Mesenchymal stem cell (in vitro differentiated cells and primary cell): Measurements from ENCODE around the gene DEPDC4. TPM values are rescaled to one million over a fixed set of nuclear protein-coding genes. Genes with fewer than 3 reads are reported as not detected.
A peak's percentile ranks its signal among the peaks of the same experiment; 100 is the strongest.
"Not testable (repeated sequence)": the region's sequence is repeated elsewhere in the genome, so short reads cannot be mapped to it uniquely, and the experiment has no call there.

Source experiments
- DNase-seq: peaks from one replicate; pipeline ENCODE4 v3.0.0-alpha.2; 2013
- H2AFZ ChIP-seq: one replicate; pipeline ENCODE4 v1.6.1; 2013; ENCODE audit warnings: low read depth, mild to moderate bottlenecking, control low read depth, inconsistent platforms, low read length, moderate library complexity
- H2AK5ac ChIP-seq: 2 replicates; pipeline ENCODE4 v1.6.1; 2013; ENCODE audit warnings: low read length, moderate library complexity, mild to moderate bottlenecking, inconsistent platforms; ENCODE audit not compliant: severe bottlenecking
- H2BK120ac ChIP-seq: one replicate; pipeline ENCODE4 v1.6.1; 2013; ENCODE audit warnings: low read depth, mild to moderate bottlenecking, inconsistent platforms, low read length, moderate library complexity
- H2BK12ac ChIP-seq, 2 experiments: one replicate each; pipeline ENCODE4 v1.6.1; 2013; ENCODE audit warnings: inconsistent platforms in 2 of 2, low read length in 2 of 2, mild to moderate bottlenecking in 2 of 2, moderate library complexity in 2 of 2, control low read depth in 1 of 2
- H2BK15ac ChIP-seq: one replicate; pipeline ENCODE4 v1.6.1; 2013; ENCODE audit warnings: mild to moderate bottlenecking, low read depth, inconsistent platforms; ENCODE audit not compliant: poor library complexity, severe bottlenecking
- H2BK5ac ChIP-seq: 2 replicates; pipeline ENCODE4 v1.6.1; 2013; ENCODE audit warnings: low read depth, mild to moderate bottlenecking, low read length, control low read depth, inconsistent platforms; ENCODE audit not compliant: poor library complexity, severe bottlenecking
- H3K14ac ChIP-seq, 2 experiments: one replicate each; pipeline ENCODE4 v1.6.1; 2013; ENCODE audit warnings: inconsistent platforms in 2 of 2, low read length in 2 of 2, control low read depth in 1 of 2, mild to moderate bottlenecking in 1 of 2, moderate library complexity in 1 of 2
- H3K18ac ChIP-seq, 2 experiments: one replicate each; pipeline ENCODE4 v1.6.1; 2013; ENCODE audit warnings: inconsistent platforms in 2 of 2, low read length in 2 of 2, control low read depth in 1 of 2, low read depth in 1 of 2, mild to moderate bottlenecking in 1 of 2
- H3K23ac ChIP-seq, 2 experiments: one replicate each; pipeline ENCODE4 v1.6.1; 2013; ENCODE audit warnings: inconsistent platforms in 2 of 2, low read length in 2 of 2, mild to moderate bottlenecking in 2 of 2, moderate library complexity in 2 of 2, control low read depth in 1 of 2
- H3K27ac ChIP-seq: 2 replicates; pipeline ENCODE4 v1.5.1; 2013; ENCODE audit warnings: mild to moderate bottlenecking, moderate library complexity, low read length, control low read depth, inconsistent platforms; ENCODE audit not compliant: poor library complexity, severe bottlenecking
- H3K27me3 ChIP-seq, 2 experiments: 2 replicates each; pipeline versions ENCODE4 v1.6.1 to v1.7.0; 2013; ENCODE audit warnings: low read length in 2 of 2, mild to moderate bottlenecking in 2 of 2, moderate library complexity in 2 of 2, control low read depth in 1 of 2, inconsistent platforms in 1 of 2; ENCODE audit not compliant: control insufficient read depth in 1 of 2, insufficient read depth in 1 of 2
- H3K36me3 ChIP-seq, 2 experiments: 2 replicates each; pipeline versions ENCODE4 v1.6.1 to v1.7.0; 2013; ENCODE audit warnings: low read length in 2 of 2, control low read depth in 1 of 2, inconsistent platforms in 1 of 2, low read depth in 1 of 2, mild to moderate bottlenecking in 1 of 2; ENCODE audit not compliant: insufficient read depth in 2 of 2, control insufficient read depth in 1 of 2
- H3K4ac ChIP-seq, 2 experiments: one replicate each; pipeline ENCODE4 v1.6.1; 2013; ENCODE audit warnings: inconsistent platforms in 2 of 2, low read length in 2 of 2, mild to moderate bottlenecking in 2 of 2, moderate library complexity in 2 of 2, control low read depth in 1 of 2, low read depth in 1 of 2
- H3K4me1 ChIP-seq: 2 replicates; pipeline ENCODE4 v1.6.1; 2013; ENCODE audit warnings: low read depth, low read length, control low read depth; ENCODE audit not compliant: control insufficient read depth, insufficient read depth
- H3K4me2 ChIP-seq: 2 replicates; pipeline ENCODE4 v1.6.1; 2013; ENCODE audit warnings: low read length, mild to moderate bottlenecking, inconsistent platforms; ENCODE audit not compliant: poor library complexity, severe bottlenecking
- H3K4me3 ChIP-seq, 2 experiments: 2 replicates each; pipeline versions ENCODE4 v1.5.1 to v1.7.0; 2013; ENCODE audit warnings: low read length in 2 of 2, mild to moderate bottlenecking in 2 of 2, control low read depth in 1 of 2, low read depth in 1 of 2; ENCODE audit not compliant: insufficient read depth in 1 of 2
- H3K79me1 ChIP-seq: replicated peaks from 2 replicates; pipeline ENCODE4 v1.6.1; 2013; ENCODE audit warnings: mild to moderate bottlenecking, control low read depth, low read length, inconsistent platforms; ENCODE audit not compliant: poor library complexity, severe bottlenecking
- H3K9ac ChIP-seq: 2 replicates; pipeline ENCODE4 v1.7.0; 2013; ENCODE audit warnings: mild to moderate bottlenecking, low read length, moderate library complexity
- H3K9me3 ChIP-seq: 2 replicates; pipeline ENCODE4 v1.7.0; 2013; ENCODE audit warnings: mild to moderate bottlenecking, low read length; ENCODE audit not compliant: control insufficient read depth
- H4K8ac ChIP-seq: one replicate; pipeline ENCODE4 v1.6.1; 2013; ENCODE audit warnings: inconsistent platforms, mild to moderate bottlenecking, low read length, moderate library complexity
- H4K91ac ChIP-seq: one replicate; pipeline ENCODE4 v1.6.1; 2013; ENCODE audit warnings: mild to moderate bottlenecking, low read length, inconsistent platforms
- WGBS: methylation state at CpG from one replicate; pipeline ENCODE4 v1.1.7; 2013; ENCODE audit warnings: mixed read lengths; 5-methylcytosine and 5-hydroxymethylcytosine counted together
- polyA plus RNA-seq, 2 experiments: library from polyadenylated mRNA; stranded (reverse); fragments of 200-250 nt; gene quantifications; one replicate each; pipeline ENCODE4 v1.2.3, GENCODE V29; 2013

DEPDC4 gene
- polyA plus RNA-seq (2013, experiment 1 of 2): 0.97 TPM
- 1.2 TPM for polyA plus RNA-seq (2013, experiment 2 of 2)

DNA sequence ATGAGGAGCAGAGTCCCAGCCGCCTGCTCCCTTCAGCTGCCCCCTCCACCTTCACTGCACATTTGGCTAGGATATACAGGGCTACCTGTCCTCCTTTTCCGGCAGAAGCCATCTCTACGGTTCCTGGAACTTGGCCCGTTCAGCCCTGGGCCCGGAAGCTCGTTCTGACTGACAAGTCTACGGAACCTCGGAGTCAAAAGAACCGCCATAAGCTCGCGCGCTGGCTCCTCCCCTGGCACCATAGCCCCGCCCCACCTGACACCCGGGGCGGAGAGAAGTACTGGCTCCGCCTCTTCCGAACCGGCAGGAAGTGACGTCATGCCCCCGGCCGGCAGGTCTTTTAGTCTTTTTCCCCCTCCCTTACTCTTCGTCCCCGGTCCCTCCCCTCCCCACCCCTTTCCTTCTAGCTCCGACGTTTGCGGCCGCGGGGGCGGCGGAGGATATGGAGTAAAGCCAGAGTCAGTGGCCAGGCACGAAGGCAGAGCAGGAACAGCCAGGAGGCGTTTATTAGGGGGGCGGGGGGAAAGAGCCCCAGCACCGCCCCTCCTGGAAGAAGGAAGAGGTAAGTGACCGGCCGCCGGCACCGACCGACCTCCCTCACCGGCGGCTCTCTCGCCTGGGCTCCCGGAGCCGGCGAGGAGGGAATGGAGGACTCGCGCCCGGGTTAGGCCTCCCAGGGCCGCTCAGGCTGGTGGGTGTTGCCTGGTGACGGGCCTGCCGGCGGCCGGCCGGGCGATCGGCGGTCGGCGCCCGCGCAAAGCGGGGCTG, at the start of gene DEPDC4, which contains the start of gene SCYL2:
Gene DEPDC4, minus strand, starts transcription at position 245 of the 768 bp plus-strand sequence. Its CDS starts 3 bp downstream, at position 242.
Gene SCYL2, plus strand, starts transcription at position 343 of the 768 bp plus-strand sequence. CDS start 15,794 bp downstream, outside the sequence.
- Histone ChIP-seq H3K14ac (peak within 1 kb of the TSS in 1 of 2 experiments; percentile 4), H3K36me3 (peaks cover 0 to 3% of the 10 kb centered on the region in 2 experiments), H3K4me3 (peak within 1 kb of the TSS; percentile 95 to 96), H2BK120ac (peak within 1 kb of the TSS; percentile 52), H3K9ac (peak within 1 kb of the TSS; percentile 99), H4K8ac (peak within 1 kb of the TSS; percentile 95), H3K4ac (peak within 1 kb of the TSS; percentile 44 to 71), H3K27ac (peak within 1 kb of the TSS; percentile 90), H3K4me1 (peaks cover 3% of the 10 kb centered on the region), H2AK5ac (no peak within 1 kb of the TSS), H3K4me2 (peak within 1 kb of the TSS; percentile 77), H2BK15ac (peak within 1 kb of the TSS; percentile 92), H2BK12ac (peak within 1 kb of the TSS in 1 of 2 experiments; percentile 88), H2BK5ac (peak within 1 kb of the TSS; percentile 67), H3K18ac (peak within 1 kb of the TSS; percentile 67 to 91), H3K27me3 (no peaks in the 10 kb centered on the region), H3K9me3 (no peaks in the 10 kb centered on the region), H3K79me1 (peaks cover 2% of the 10 kb centered on the region), H2AFZ (peak within 1 kb of the TSS; percentile 93), H3K23ac (peak within 1 kb of the TSS in 1 of 2 experiments; percentile 87), H4K91ac (peak within 1 kb of the TSS; percentile 82)
- DNase-seq: peak; percentile 98
- WGBS: under 1% methylated on average over 48 of the region's 62 CpGs

DNA sequence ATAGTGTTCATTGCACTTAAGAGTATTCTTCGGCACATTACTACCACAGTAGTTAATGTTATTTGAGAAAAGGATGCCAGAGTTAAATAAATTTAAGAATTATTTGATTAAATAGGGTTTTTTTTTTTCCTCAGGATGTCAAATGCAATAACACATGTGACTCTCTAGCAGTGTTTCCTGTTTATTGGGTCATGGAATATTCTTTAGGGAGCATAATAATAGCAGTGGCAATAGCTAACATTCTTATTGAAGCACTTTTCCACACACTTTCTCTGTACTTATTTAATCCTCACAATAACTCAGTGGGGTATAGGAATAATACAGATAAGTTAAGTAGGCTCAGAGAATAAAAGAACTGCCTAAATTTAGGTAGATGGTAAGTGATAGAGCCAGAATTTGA, 44.4 kb upstream of the DEPDC4 start:
- Histone ChIP-seq H3K9ac (no peak overlapping the region), H4K8ac (no peak overlapping the region), H2AK5ac (no peak overlapping the region), H3K27me3 (no peaks in the 10 kb centered on the region), H2BK120ac (no peak overlapping the region), H3K36me3 (peaks cover 4 to 62% of the 10 kb centered on the region in 2 experiments), H4K91ac (no peak overlapping the region), H3K4me1 (no peaks in the 10 kb centered on the region), H3K9me3 (no peaks in the 10 kb centered on the region), H3K4me2 (no peak overlapping the region), H3K4me3 (no peak overlapping the region), H3K27ac (no peak overlapping the region), H2BK5ac (no peak overlapping the region), H2AFZ (no peak overlapping the region), H3K4ac (no peak overlapping the region), H3K14ac (no peak overlapping the region), H2BK12ac (no peak overlapping the region), H3K18ac (no peak overlapping the region), H3K79me1 (peaks cover 17% of the 10 kb centered on the region), H3K23ac (no peak overlapping the region), H2BK15ac (no peak overlapping the region)
- WGBS: no CpG with 5 or more reads among the region's 1 CpG
- DNase-seq: no peak

DNA sequence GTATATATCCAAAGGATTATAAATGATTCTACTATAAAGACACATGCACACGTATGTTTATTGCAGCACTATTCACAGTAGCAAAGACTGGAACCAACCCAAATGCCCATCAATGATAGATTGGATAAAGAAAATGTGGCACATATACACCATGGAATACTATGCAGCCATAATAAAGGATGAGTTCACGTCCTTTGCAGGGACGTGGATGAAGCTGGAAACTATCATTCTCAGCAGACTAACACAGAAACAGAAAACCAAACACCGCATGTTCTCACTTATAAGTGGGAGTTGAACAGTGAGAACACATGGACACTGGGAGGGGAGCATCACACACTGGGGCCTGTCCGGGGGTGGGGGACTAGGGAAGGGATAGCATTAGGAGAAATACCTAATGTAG, 41.3 kb upstream of the DEPDC4 start:
- H2AK5ac ChIP-seq: not testable (repeated sequence)

DNA sequence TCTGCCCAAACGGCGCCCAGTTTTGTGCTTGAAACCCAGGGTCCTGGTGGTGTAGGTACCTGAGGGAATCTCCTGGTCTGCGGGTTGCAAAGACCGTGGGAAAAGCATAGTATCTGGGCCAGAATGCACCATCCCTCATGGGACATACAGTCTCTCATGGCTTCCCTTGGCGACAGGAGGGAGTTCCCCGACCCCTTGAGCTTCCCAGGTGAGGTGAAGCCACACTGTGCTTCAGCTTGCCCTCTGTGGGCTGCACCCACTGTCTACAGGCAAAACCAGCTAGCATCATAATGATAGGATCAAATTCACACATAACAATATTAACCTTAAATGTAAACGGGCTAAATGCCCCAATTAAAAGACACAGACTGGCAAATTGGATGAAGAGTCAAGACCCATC, 37.5 kb upstream of the DEPDC4 start:
- H2BK15ac ChIP-seq, H4K91ac ChIP-seq, H3K27ac ChIP-seq, H3K4me3 ChIP-seq, H3K23ac ChIP-seq, H3K4me1 ChIP-seq, H3K14ac ChIP-seq, H2BK120ac ChIP-seq, H3K4ac ChIP-seq, DNase-seq, H2AK5ac ChIP-seq, H2BK12ac ChIP-seq, H3K18ac ChIP-seq, H3K4me2 ChIP-seq, H3K27me3 ChIP-seq, H4K8ac ChIP-seq, H2AFZ ChIP-seq, H2BK5ac ChIP-seq, H3K9ac ChIP-seq: not testable (repeated sequence)
- peaks cover 19 to 55% of the 10 kb centered on the region in 2 experiments for H3K36me3 ChIP-seq
- peaks cover 24% of the 10 kb centered on the region for H3K79me1 ChIP-seq
- 97% methylated on average over 6 of the region's 7 CpGs for WGBS
- peaks cover 10% of the 10 kb centered on the region for H3K9me3 ChIP-seq

More for the DNA sequence above, 41.3 kb upstream of the DEPDC4 start:
- not testable (repeated sequence) for H2BK12ac ChIP-seq, H3K4me2 ChIP-seq, H4K8ac ChIP-seq, H3K14ac ChIP-seq, H3K4ac ChIP-seq, H3K23ac ChIP-seq, H3K4me1 ChIP-seq, DNase-seq, H3K4me3 ChIP-seq, H2AFZ ChIP-seq, H3K9me3 ChIP-seq, H3K27me3 ChIP-seq, H4K91ac ChIP-seq, H3K9ac ChIP-seq, H2BK15ac ChIP-seq, H3K18ac ChIP-seq, H2BK5ac ChIP-seq, H2BK120ac ChIP-seq, H3K27ac ChIP-seq
- peaks cover 16 to 54% of the 10 kb centered on the region in 2 experiments for H3K36me3 ChIP-seq
- WGBS: 100% methylated on average over 3 of the region's 5 CpGs
- H3K79me1 ChIP-seq: peaks cover 27% of the 10 kb centered on the region
